ENCODE data around the gene CES4A. TPM values are rescaled to one million over a fixed set of nuclear protein-coding genes. Genes with fewer than 3 reads are reported as not detected.

The CES4A gene
- total RNA-seq, 4 donors from 2014 or later, result 4.8 to 9.6 (median 6.4) TPM

GRCh38 chr16:67000384-67001351, 12.3 kb downstream of the CES4A start:
- TF ChIP-seq CTCF (IDR thresholded peaks at IDR 0.05), result no peak
- TF ChIP-seq POLR2A (IDR thresholded peaks at IDR 0.05), result peak in 1 of 4 donors; percentile 29
- Histone ChIP-seq H3K4me1 (peaks cover 6 to 44% (median 31%) of the 10 kb centered on the region in 3 donors), H3K4me3 (peak overlapping the region; percentile 38 to 75 (median 61)), H3K36me3 (peaks cover 0 to 27% (median 0%) of the 10 kb centered on the region in 3 donors), H3K9me3 (no peaks in the 10 kb centered on the region), H3K27ac (peak overlapping the region; percentile 58 to 84 (median 76)), H3K27me3 (no peaks in the 10 kb centered on the region)
- DNase-seq, result no peak
- WGBS, 2 donors, result 7 to 15% methylated on average over 13 to 17 of the region's 89 CpGs
- intact Hi-C loops (cut with DNase I), result no loop called here

GRCh38 chr16:67001726-67002125, 13.3 kb downstream of the CES4A start:
- Histone ChIP-seq H3K4me1 (peaks cover 6 to 33% (median 22%) of the 10 kb centered on the region in 3 donors), H3K27ac (no peak overlapping the region), H3K9me3 (no peaks in the 10 kb centered on the region), H3K36me3 (peaks cover 0 to 29% (median 0%) of the 10 kb centered on the region in 3 donors), H3K4me3 (no peak overlapping the region), H3K27me3 (no peaks in the 10 kb centered on the region)
- intact Hi-C loops (cut with DNase I), result no loop called here
- WGBS, 2 donors, result 89 to 95% methylated on average over 2 to 3 of the region's 3 CpGs
- TF ChIP-seq CTCF (IDR thresholded peaks at IDR 0.05) (no peak), POLR2A (IDR thresholded peaks at IDR 0.05) (no peak)
- DNase-seq, result no peak

- intact Hi-C loops (cut with DNase I), result no loop called here
- WGBS, 2 donors, result 75 to 78% methylated on average over 11 to 12 of the region's 12 CpGs
- H3K9me3 ChIP-seq, result no peaks in the 10 kb centered on the region
Observed at GRCh38 chr16:67006930-67007658, 18.7 kb downstream of the CES4A start.

GRCh38 chr16:67009158-67009557, 20.8 kb downstream of the CES4A start:
- WGBS, 2 donors, result 45 to 47% methylated on average over 1 of the region's 1 CpG
- H3K4me1 ChIP-seq, result peaks cover 3 to 14% (median 7%) of the 10 kb centered on the region in 3 donors
- H3K36me3 ChIP-seq, result peaks cover 0 to 15% (median 0%) of the 10 kb centered on the region in 3 donors
- no peaks in the 10 kb centered on the region for H3K9me3 ChIP-seq
- no peak overlapping the region for H3K4me3 ChIP-seq
- DNase-seq, result no peak
- no peak overlapping the region for H3K27ac ChIP-seq
- peaks cover 0 to 12% (median 0%) of the 10 kb centered on the region in 4 donors for H3K27me3 ChIP-seq
- intact Hi-C loops (cut with DNase I), result no loop called here
- no peak for TF ChIP-seq POLR2A (IDR thresholded peaks at IDR 0.05)
- TF ChIP-seq CTCF (IDR thresholded peaks at IDR 0.05), result no peak

More at GRCh38 chr16:67006930-67007658, 18.7 kb downstream of the CES4A start:
- TF ChIP-seq CTCF (IDR thresholded peaks at IDR 0.05) (no peak), POLR2A (IDR thresholded peaks at IDR 0.05) (no peak)
- Histone ChIP-seq H3K4me3 (no peak overlapping the region), H3K36me3 (peaks cover 0 to 29% (median 0%) of the 10 kb centered on the region in 3 donors), H3K27ac (no peak overlapping the region), H3K27me3 (no peaks in the 10 kb centered on the region), H3K4me1 (no peaks in the 10 kb centered on the region)
- no peak for DNase-seq
